ENCODE measurements around the gene SPRYD7. TPM values are rescaled to one million over a fixed set of nuclear protein-coding genes. Genes with fewer than 3 reads are reported as not detected.

SPRYD7 gene
- total and polyA plus RNA-seq, 2 donors (not counting 1 experiment from before 2014, with no cell fraction given) = 1.9 to 4.5 TPM

DNA sequence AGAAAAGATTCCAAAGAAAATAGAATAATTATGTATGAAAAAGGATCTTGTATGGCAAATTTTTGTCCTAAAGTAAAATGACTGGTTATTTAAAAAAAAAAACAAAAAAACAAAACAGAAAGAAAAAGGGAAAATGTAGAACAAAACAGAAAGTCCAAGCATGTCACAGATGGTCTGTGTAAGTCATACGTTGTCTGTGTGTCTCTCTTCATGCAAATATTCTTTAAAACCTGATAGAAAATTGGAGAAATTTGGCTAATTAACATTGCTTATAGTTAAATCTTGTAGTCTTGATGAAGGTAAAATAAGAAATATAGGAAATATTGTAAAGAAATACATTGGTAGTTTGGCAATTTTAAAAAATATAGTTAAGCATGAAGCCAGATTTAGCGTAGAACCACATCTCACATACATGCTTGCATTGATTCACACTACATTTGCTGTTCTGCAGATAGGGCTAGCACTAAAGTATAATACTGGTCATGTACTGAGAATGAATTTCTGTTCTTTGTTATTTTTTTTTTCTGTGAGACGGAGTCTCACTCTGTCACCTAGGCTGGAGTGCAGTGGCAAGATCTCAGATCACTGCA is 58.4 kb downstream of the SPRYD7 start:
- ChIA-PET POLR2A (no interaction called here), CTCF (no interaction called here)
- Histone ChIP-seq H2AFZ (ENCODE audit: insufficient read depth, low read depth, low read length, poor library complexity, severe bottlenecking) (no peak overlapping the region), H3K36me3 (replicated peaks in 1 of 2; ENCODE audit: control extremely low read depth in 1 of 2, control insufficient read depth in 1 of 2, extremely low read depth in 1 of 2, insufficient read depth in 2 of 2, low read length in 1 of 2) (no peaks in the 10 kb centered on the region), H3K79me2 (ENCODE audit: control insufficient read depth, insufficient read depth, low read length) (no peaks in the 10 kb centered on the region), H3K4me2 (replicated peaks; ENCODE audit: low read depth, low read length, poor library complexity, severe bottlenecking) (no peak overlapping the region), H3K27ac (ENCODE audit: low read length in 2 of 2) (no peak overlapping the region), H3K27me3 (replicated peaks in 1 of 4; ENCODE audit: control extremely low read depth in 1 of 4, control insufficient read depth in 3 of 4, insufficient read depth in 4 of 4, low read length in 3 of 4) (peaks cover 0 to 6% (median 2%) of the 10 kb centered on the region in 4 experiments), H3K4me3 (ENCODE audit: control extremely low read depth in 1 of 5, extremely low read depth in 1 of 5, insufficient read depth in 1 of 5, low read depth in 2 of 5, low read length in 4 of 5) (no peak overlapping the region), H3K9ac (ENCODE audit: low read length) (no peak overlapping the region), H4K20me1 (ENCODE audit: control insufficient read depth, insufficient read depth, low read length, poor library complexity, severe bottlenecking) (no peaks in the 10 kb centered on the region), H3K4me1 (ENCODE audit: control insufficient read depth in 2 of 2, insufficient read depth in 2 of 2, low read length in 2 of 2) (no peaks in the 10 kb centered on the region), H3K9me3 (ENCODE audit: control extremely low read depth in 1 of 3, control insufficient read depth in 2 of 3, insufficient read depth in 1 of 3, low read length in 2 of 3) (peaks cover 4 to 47% (median 28%) of the 10 kb centered on the region in 3 donors)
- peaks cover 21% of the 10 kb centered on the region for H3K27me3 Mint-ChIP-seq
- intact Hi-C loops (cut with micrococcal nuclease) = no loop called here
- no peak overlapping the region for H3K4me3 Mint-ChIP-seq
- no peak overlapping the region for H3K27ac Mint-ChIP-seq
- no CpG with 5 or more reads among the region's 3 CpGs for WGBS (ENCODE audit: insufficient coverage)
- no peak for TF ChIP-seq EZH2 (IDR thresholded peaks at IDR 0.05; ENCODE audit: borderline replicate concordance, insufficient read depth, low read depth, low read length, poor library complexity, severe bottlenecking)
- TF ChIP-seq, protein P1, sequence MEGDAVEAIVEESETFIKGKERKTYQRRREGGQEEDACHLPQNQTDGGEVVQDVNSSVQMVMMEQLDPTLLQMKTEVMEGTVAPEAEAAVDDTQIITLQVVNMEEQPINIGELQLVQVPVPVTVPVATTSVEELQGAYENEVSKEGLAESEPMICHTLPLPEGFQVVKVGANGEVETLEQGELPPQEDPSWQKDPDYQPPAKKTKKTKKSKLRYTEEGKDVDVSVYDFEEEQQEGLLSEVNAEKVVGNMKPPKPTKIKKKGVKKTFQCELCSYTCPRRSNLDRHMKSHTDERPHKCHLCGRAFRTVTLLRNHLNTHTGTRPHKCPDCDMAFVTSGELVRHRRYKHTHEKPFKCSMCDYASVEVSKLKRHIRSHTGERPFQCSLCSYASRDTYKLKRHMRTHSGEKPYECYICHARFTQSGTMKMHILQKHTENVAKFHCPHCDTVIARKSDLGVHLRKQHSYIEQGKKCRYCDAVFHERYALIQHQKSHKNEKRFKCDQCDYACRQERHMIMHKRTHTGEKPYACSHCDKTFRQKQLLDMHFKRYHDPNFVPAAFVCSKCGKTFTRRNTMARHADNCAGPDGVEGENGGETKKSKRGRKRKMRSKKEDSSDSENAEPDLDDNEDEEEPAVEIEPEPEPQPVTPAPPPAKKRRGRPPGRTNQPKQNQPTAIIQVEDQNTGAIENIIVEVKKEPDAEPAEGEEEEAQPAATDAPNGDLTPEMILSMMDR (IDR thresholded peaks at IDR 0.05) = no peak
- DNase-seq (no peak), ATAC-seq (ENCODE audit: low read depth) (no peak)
- H3K4me1 Mint-ChIP-seq = no peaks in the 10 kb centered on the region
- H3K9me3 Mint-ChIP-seq (ENCODE audit: insufficient read depth) = peaks cover 2% of the 10 kb centered on the region

DNA sequence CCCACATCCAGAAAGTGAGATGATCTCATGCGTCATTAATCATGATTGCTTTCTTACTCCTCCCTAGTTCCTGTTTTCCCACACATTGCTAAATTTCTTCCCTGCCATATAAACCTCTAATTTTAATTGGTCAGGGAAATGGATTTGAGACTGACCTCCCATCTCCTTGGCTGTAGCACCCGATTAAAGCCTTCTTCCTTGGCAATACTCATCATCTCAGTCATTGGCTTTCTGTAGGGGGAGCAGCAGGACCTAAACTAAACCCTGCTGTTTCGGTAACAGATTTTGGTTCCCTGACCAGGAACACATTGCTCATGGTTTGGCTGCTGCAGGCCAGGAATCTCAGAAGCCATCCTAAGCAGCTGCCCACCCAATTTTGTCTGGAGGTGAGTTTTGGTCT is 61.7 kb downstream of the SPRYD7 start:
- Mint-ChIP-seq H3K9me3 (ENCODE audit: insufficient read depth) (peaks cover 4% of the 10 kb centered on the region), H3K4me3 (no peak overlapping the region), H3K27me3 (peaks cover 3% of the 10 kb centered on the region), H3K4me1 (no peaks in the 10 kb centered on the region), H3K27ac (no peak overlapping the region)
- Histone ChIP-seq H3K79me2 (ENCODE audit: control insufficient read depth, insufficient read depth, low read length) (no peaks in the 10 kb centered on the region), H4K20me1 (ENCODE audit: control insufficient read depth, insufficient read depth, low read length, poor library complexity, severe bottlenecking) (no peaks in the 10 kb centered on the region), H3K4me1 (ENCODE audit: control insufficient read depth in 2 of 2, insufficient read depth in 2 of 2, low read length in 2 of 2) (no peaks in the 10 kb centered on the region), H3K27me3 (replicated peaks in 1 of 4; ENCODE audit: control extremely low read depth in 1 of 4, control insufficient read depth in 3 of 4, insufficient read depth in 4 of 4, low read length in 3 of 4) (peaks cover 0 to 4% (median 1%) of the 10 kb centered on the region in 4 experiments), H3K9ac (ENCODE audit: low read length) (no peak overlapping the region), H3K4me3 (ENCODE audit: control extremely low read depth in 1 of 5, extremely low read depth in 1 of 5, insufficient read depth in 1 of 5, low read depth in 2 of 5, low read length in 4 of 5) (no peak overlapping the region), H3K9me3 (ENCODE audit: control extremely low read depth in 1 of 3, control insufficient read depth in 2 of 3, insufficient read depth in 1 of 3, low read length in 2 of 3) (peaks cover 3 to 44% (median 28%) of the 10 kb centered on the region in 3 donors), H3K4me2 (replicated peaks; ENCODE audit: low read depth, low read length, poor library complexity, severe bottlenecking) (no peak overlapping the region), H3K36me3 (replicated peaks in 1 of 2; ENCODE audit: control extremely low read depth in 1 of 2, control insufficient read depth in 1 of 2, extremely low read depth in 1 of 2, insufficient read depth in 2 of 2, low read length in 1 of 2) (no peaks in the 10 kb centered on the region), H3K27ac (ENCODE audit: low read length in 2 of 2) (no peak overlapping the region), H2AFZ (ENCODE audit: insufficient read depth, low read depth, low read length, poor library complexity, severe bottlenecking) (no peak overlapping the region)
- ATAC-seq (ENCODE audit: low read depth) = no peak
- TF ChIP-seq, protein P1 (IDR thresholded peaks at IDR 0.05) = no peak
- no peak for TF ChIP-seq EZH2 (IDR thresholded peaks at IDR 0.05; ENCODE audit: borderline replicate concordance, insufficient read depth, low read depth, low read length, poor library complexity, severe bottlenecking)
- CTCF ChIA-PET = no interaction called here
- intact Hi-C loops (cut with micrococcal nuclease) = no loop called here
- DNase-seq = no peak
- 100% methylated on average over 2 of the region's 3 CpGs for WGBS (ENCODE audit: insufficient coverage)
- POLR2A ChIA-PET = no interaction called here

Data from B cell (primary cell).